Ovary (tissue), 9 donors: ENCODE measurements around the gene KIF26B. TPM values are rescaled to one million over a fixed set of nuclear protein-coding genes. Genes with fewer than 3 reads are reported as not detected.

Experiments used
- DNase-seq, 5 donors: peaks; one replicate each; pipeline ENCODE4 v3.0.0-alpha.2; 2019 to 2020
- H3K27ac ChIP-seq, 2 donors: fragments of 200-600 bp; one replicate each; pipeline versions ENCODE4 v1.5.1 to v1.8.0; 2019 to 2022
- H3K27me3 ChIP-seq: fragments of 200-600 bp; one replicate; pipeline ENCODE4 v1.8.0; 2022
- H3K36me3 ChIP-seq: fragments of 200-600 bp; sonication (generic); one replicate; pipeline ENCODE4 v1.5.1; 2019
- H3K4me1 ChIP-seq: one replicate; pipeline ENCODE4 v1.8.1; 2013; ENCODE audit warnings: mild to moderate bottlenecking, moderate library complexity; ENCODE audit not compliant: insufficient read depth
- H3K4me3 ChIP-seq: fragments of 200-600 bp; sonication (generic); one replicate; pipeline ENCODE4 v1.5.1; 2017
- H3K9me3 ChIP-seq, 2 donors: fragments of 200-600 bp in 1 of 2; sonication (generic) in 1 of 2; one replicate each; pipeline versions ENCODE4 v1.5.1 to v1.8.1; 2013 to 2019; ENCODE audit warnings: mild to moderate bottlenecking in 1 of 2, moderate library complexity in 1 of 2
- CTCF ChIP-seq, 3 donors: fragments of 450-650 bp in 2 of 3; fragments of 200-600 bp in 1 of 3; IDR thresholded peaks; one replicate each; pipeline versions ENCODE4 v1.5.1 to v1.8.0; 2016 to 2022; ENCODE audit warnings: antibody characterized with exemption in 3 of 3, mild to moderate bottlenecking in 1 of 3
- EP300 ChIP-seq: sonication (generic); formaldehyde crosslinking; IDR thresholded peaks from one replicate; pipeline ENCODE4 v1.6.1; 2017; ENCODE audit warnings: antibody characterized with exemption
- POLR2A ChIP-seq: fragments of 450-650 bp; IDR thresholded peaks from one replicate; pipeline ENCODE4 v1.6.1; 2017; ENCODE audit warnings: antibody characterized with exemption, mild to moderate bottlenecking, moderate library complexity
- WGBS, 3 donors: extraction: QIAGEN DNeasy Blood & Tissue Kit in 1 of 3; methylation state at CpG; one replicate each; pipeline versions ENCODE4 v1.1.5 to v1.1.7; 2013 to 2017; 5-methylcytosine and 5-hydroxymethylcytosine counted together
- intact Hi-C, 4 donors: fragments of 100-400 bp; cut with DNase I; formaldehyde crosslinking; loops; one replicate each; pipeline versions ENCODE4 v1.11.0 to v1.15.1; 2022 to 2023
- polyA plus RNA-seq, 2 donors: library from polyadenylated mRNA; stranded (reverse); fragments of 200-250 nt in 1 of 2; fragments of 350-450 nt in 1 of 2; fragmentation: Illumina TruSeq in 1 of 2; extraction: RNeasy Lipid Tissue Mini Kit (QIAGEN cat#74804) in 1 of 2; gene quantifications; one replicate each; pipeline ENCODE4 v1.2.3, GENCODE V29; 2013 to 2014
- total RNA-seq, 7 donors: library from RNA; depleted of rRNA in 2 of 7; stranded (reverse); fragments of >200 nt in 2 of 7; fragmentation: NEBNext Ultra II Directional in 3 of 7; extraction: Animal tissue kit (Norgen Biotek cat#: 25700) in 3 of 7; gene quantifications; one replicate each; pipeline versions ENCODE4 v1.1.0 to v1.2.4, GENCODE V29; 2016 to 2023
- donor health status: DM: no; HTN: no; CAD: no; lungs with moderate emphysema.
- donor health status: DM: no; HTN: no; CAD: no.
- donor health status: Bipolar disorder and iron deficiency.
- donor health status: DM: yes; HTN: yes; CAD: no.
- donor health status: DM: no; HTN: no; CAD: no.
- donor health status: DM: yes; HTN: yes; CAD: no.

KIF26B gene
- total and polyA plus RNA-seq, 9 donors: 0.28 to 4.0 (median 0.54) TPM

- intact Hi-C loops: no loop called here
Measured at GRCh38 chr1:245411245-245412036, 256.7 kb downstream of the KIF26B start.

GRCh38 chr1:245412306-245412705 is 257.5 kb downstream of the KIF26B start:
- Histone ChIP-seq H3K4me3 (no peak overlapping the region), H3K36me3 (no peaks in the 10 kb centered on the region), H3K9me3 (no peaks in the 10 kb centered on the region), H3K27me3 (no peaks in the 10 kb centered on the region), H3K4me1 (no peaks in the 10 kb centered on the region), H3K27ac (no peak overlapping the region)
- DNase-seq: no peak
- no peak for TF ChIP-seq POLR2A
- no peak for TF ChIP-seq CTCF (IDR thresholded peaks at IDR 0.05)
- no peak for TF ChIP-seq EP300
- intact Hi-C loops: no loop called here
- WGBS, 3 donors: 76 to 83% (median 78%) methylated on average over 5 of the region's 5 CpGs

More at GRCh38 chr1:245411245-245412036, 256.7 kb downstream of the KIF26B start:
- DNase-seq: no peak
- Histone ChIP-seq H3K4me3 (no peak overlapping the region), H3K36me3 (no peaks in the 10 kb centered on the region), H3K4me1 (no peaks in the 10 kb centered on the region), H3K27ac (no peak overlapping the region), H3K27me3 (no peaks in the 10 kb centered on the region), H3K9me3 (no peaks in the 10 kb centered on the region)
- TF ChIP-seq EP300: no peak
- no peak for TF ChIP-seq POLR2A
- TF ChIP-seq CTCF (IDR thresholded peaks at IDR 0.05): no peak
- WGBS, 3 donors: 63 to 68% (median 64%) methylated on average over 14 of the region's 14 CpGs

GRCh38 chr1:245416781-245417180 is 262.0 kb downstream of the KIF26B start:
- H3K9me3 ChIP-seq: no peaks in the 10 kb centered on the region
- H3K27me3 ChIP-seq: no peaks in the 10 kb centered on the region
- no peak for TF ChIP-seq POLR2A
- no peak for TF ChIP-seq CTCF (IDR thresholded peaks at IDR 0.05)
- TF ChIP-seq EP300: no peak
- H3K4me3 ChIP-seq: no peak overlapping the region
- H3K4me1 ChIP-seq: no peaks in the 10 kb centered on the region
- H3K36me3 ChIP-seq: no peaks in the 10 kb centered on the region
- 49 to 68% (median 51%) methylated on average over 2 of the region's 2 CpGs for WGBS, 3 donors
- intact Hi-C loops: no loop called here
- DNase-seq: no peak
- no peak overlapping the region for H3K27ac ChIP-seq

- no peak for DNase-seq
- intact Hi-C loops: no loop called here
- no peak for TF ChIP-seq EP300
- TF ChIP-seq POLR2A: no peak
- TF ChIP-seq CTCF (IDR thresholded peaks at IDR 0.05): no peak
- Histone ChIP-seq H3K36me3 (no peaks in the 10 kb centered on the region), H3K27me3 (no peaks in the 10 kb centered on the region), H3K27ac (no peak overlapping the region), H3K4me1 (no peaks in the 10 kb centered on the region), H3K9me3 (no peaks in the 10 kb centered on the region), H3K4me3 (no peak overlapping the region)
- WGBS, 3 donors: 88 to 92% (median 90%) methylated on average over 14 of the region's 14 CpGs
Measured at GRCh38 chr1:245418077-245418476, 263.3 kb downstream of the KIF26B start.
